ENCODE results near the gene MCOLN1.

Gene MCOLN1

GRCh38 chr19:7512400-7512851, 10.0 kb upstream of the MCOLN1 start:
- no peak for DNase-seq
- no peaks in the 10 kb centered on the region for H3K27me3 ChIP-seq (replicated peaks)
- H3K36me3 ChIP-seq (replicated peaks): no peaks in the 10 kb centered on the region
- in situ Hi-C loops (cut with HindIII; ENCODE audit: low pct_ligation_motif_present, low sequenced_read_pairs): no loop called here
- no peak overlapping the region for H3K27ac ChIP-seq
- TF ChIP-seq CTCF (IDR thresholded peaks at IDR 0.05; ENCODE audit: low read depth, low read length, missing control alignments): no peak
- no peak overlapping the region for H3K4me3 ChIP-seq (ENCODE audit: low read depth, low read length)

GRCh38 chr19:7513809-7514642, 8.4 kb upstream of the MCOLN1 start:
- Histone ChIP-seq H3K36me3 (replicated peaks) (no peaks in the 10 kb centered on the region), H3K4me3 (ENCODE audit: low read depth, low read length) (no peak overlapping the region), H3K27me3 (replicated peaks) (no peaks in the 10 kb centered on the region), H3K27ac (no peak overlapping the region)
- in situ Hi-C loops (cut with HindIII; ENCODE audit: low pct_ligation_motif_present, low sequenced_read_pairs): no loop called here
- TF ChIP-seq CTCF (IDR thresholded peaks at IDR 0.05; ENCODE audit: low read depth, low read length, missing control alignments): no peak
- no peak for DNase-seq

GRCh38 chr19:7515110-7515644, 7.2 kb upstream of the MCOLN1 start:
- Histone ChIP-seq H3K4me3 (ENCODE audit: low read depth, low read length) (peak overlapping the region; percentile 55), H3K27me3 (replicated peaks) (no peaks in the 10 kb centered on the region), H3K27ac (peak overlapping the region; percentile 10), H3K36me3 (replicated peaks) (no peaks in the 10 kb centered on the region)
- no peak for TF ChIP-seq CTCF (IDR thresholded peaks at IDR 0.05; ENCODE audit: low read depth, low read length, missing control alignments)
- in situ Hi-C loops (cut with HindIII; ENCODE audit: low pct_ligation_motif_present, low sequenced_read_pairs): no loop called here
- DNase-seq: no peak

GRCh38 chr19:7515645-7516151, 6.7 kb upstream of the MCOLN1 start, which contains the start of gene ZNF358:
Gene ZNF358, plus strand, starts transcription at chr19:7516103. Its CDS starts 3,140 bp downstream, at chr19:7519243.
- Histone ChIP-seq H3K27me3 (replicated peaks) (no peaks in the 10 kb centered on the region), H3K4me3 (ENCODE audit: low read depth, low read length) (peak within 1 kb of the TSS; percentile 70), H3K36me3 (replicated peaks) (no peaks in the 10 kb centered on the region), H3K27ac (peak within 1 kb of the TSS; percentile 25)
- in situ Hi-C loops (cut with HindIII; ENCODE audit: low pct_ligation_motif_present, low sequenced_read_pairs): no loop called here
- peak; percentile 31 for DNase-seq
- TF ChIP-seq CTCF (IDR thresholded peaks at IDR 0.05; ENCODE audit: low read depth, low read length, missing control alignments): no peak

- in situ Hi-C loops (cut with HindIII; ENCODE audit: low pct_ligation_motif_present, low sequenced_read_pairs): no loop called here
- Histone ChIP-seq H3K36me3 (replicated peaks) (no peaks in the 10 kb centered on the region), H3K27ac (peak overlapping the region; percentile 25), H3K4me3 (ENCODE audit: low read depth, low read length) (peak overlapping the region; percentile 70), H3K27me3 (replicated peaks) (no peaks in the 10 kb centered on the region)
- TF ChIP-seq CTCF (IDR thresholded peaks at IDR 0.05; ENCODE audit: low read depth, low read length, missing control alignments): no peak
- no peak for DNase-seq
Measured at GRCh38 chr19:7516333-7516732, 6.1 kb upstream of the MCOLN1 start.

Measured in brain microvascular endothelial cell (primary cell).